Trophoblast cell (in vitro differentiated cells and primary cell): ENCODE measurements around the gene MOCOS. TPM values are rescaled to one million over a fixed set of nuclear protein-coding genes. Genes with fewer than 3 reads are reported as not detected.

ENCODE experiments used
- DNase-seq, 2 donors: peaks; one replicate each; pipeline ENCODE4 v3.0.0-alpha.2; 2016
- H2AFZ ChIP-seq: 2 replicates; pipeline ENCODE4 v1.6.1; 2013; ENCODE audit warnings: low read length, moderate library complexity, mild to moderate bottlenecking; ENCODE audit not compliant: insufficient read depth, poor library complexity
- H2AK5ac ChIP-seq: 2 replicates; pipeline ENCODE4 v1.6.1; 2013; ENCODE audit warnings: mild to moderate bottlenecking, low read length
- H2BK120ac ChIP-seq: 2 replicates; pipeline ENCODE4 v1.6.1; 2013; ENCODE audit warnings: low read length, mild to moderate bottlenecking, moderate library complexity; ENCODE audit not compliant: insufficient read depth, poor library complexity
- H2BK12ac ChIP-seq: 2 replicates; pipeline ENCODE4 v1.6.1; 2013; ENCODE audit warnings: mild to moderate bottlenecking, low read length, moderate library complexity
- H2BK5ac ChIP-seq: 2 replicates; pipeline ENCODE4 v1.6.1; 2013; ENCODE audit warnings: low read length, low read depth, moderate library complexity, mild to moderate bottlenecking; ENCODE audit not compliant: poor library complexity
- H3K14ac ChIP-seq: 2 replicates; pipeline ENCODE4 v1.6.1; 2013; ENCODE audit warnings: mild to moderate bottlenecking, low read length
- H3K18ac ChIP-seq: 2 replicates; pipeline ENCODE4 v1.6.1; 2013; ENCODE audit warnings: mild to moderate bottlenecking, low read length
- H3K23ac ChIP-seq: 2 replicates; pipeline ENCODE4 v1.6.1; 2013; ENCODE audit warnings: low read length
- H3K27ac ChIP-seq: 2 replicates; pipeline ENCODE4 v1.5.1; 2013; ENCODE audit warnings: low read depth, mild to moderate bottlenecking, inconsistent platforms, low read length, moderate library complexity
- H3K27me3 ChIP-seq: 2 replicates; pipeline ENCODE4 v1.6.1; 2013; ENCODE audit warnings: inconsistent platforms, mild to moderate bottlenecking, low read length, moderate library complexity; ENCODE audit not compliant: insufficient read depth
- H3K36me3 ChIP-seq, 2 experiments: 1 replicate in 1 of 2; 2 replicates in 1 of 2; pipeline ENCODE4 v1.6.1; 2013; ENCODE audit warnings: low read length in 2 of 2, mild to moderate bottlenecking in 2 of 2, moderate library complexity in 1 of 2; ENCODE audit not compliant: insufficient read depth in 2 of 2, control insufficient read depth in 1 of 2
- H3K4ac ChIP-seq: 2 replicates; pipeline ENCODE4 v1.6.1; 2013; ENCODE audit warnings: low read depth, mild to moderate bottlenecking, low read length, moderate library complexity
- H3K4me1 ChIP-seq, 2 experiments: 1 replicate in 1 of 2; 2 replicates in 1 of 2; pipeline ENCODE4 v1.6.1; 2013; ENCODE audit warnings: low read length in 2 of 2, mild to moderate bottlenecking in 2 of 2, moderate library complexity in 1 of 2; ENCODE audit not compliant: insufficient read depth in 2 of 2, control insufficient read depth in 1 of 2
- H3K4me2 ChIP-seq: 2 replicates; pipeline ENCODE4 v1.6.1; 2013; ENCODE audit warnings: inconsistent platforms, mild to moderate bottlenecking, low read length, moderate library complexity
- H3K4me3 ChIP-seq: 2 replicates; pipeline ENCODE4 v1.5.1; 2013; ENCODE audit warnings: mild to moderate bottlenecking, low read depth, low read length, inconsistent platforms
- H3K79me1 ChIP-seq: one replicate; pipeline ENCODE4 v1.6.1; 2013; ENCODE audit warnings: low read length
- H3K79me2 ChIP-seq: 2 replicates; pipeline ENCODE4 v1.6.1; 2013; ENCODE audit warnings: low read length, mild to moderate bottlenecking; ENCODE audit not compliant: control insufficient read depth, insufficient read depth, poor library complexity
- H3K9ac ChIP-seq: 2 replicates; pipeline ENCODE4 v1.6.1; 2013; ENCODE audit warnings: mild to moderate bottlenecking, low read length
- H3K9me3 ChIP-seq: 2 replicates; pipeline ENCODE4 v1.6.1; 2013; ENCODE audit warnings: low read depth, mild to moderate bottlenecking, control low read depth, inconsistent platforms, low read length; ENCODE audit not compliant: insufficient read depth
- H4K12ac ChIP-seq: 2 replicates; pipeline ENCODE4 v1.6.1; 2013; ENCODE audit warnings: low read depth, mild to moderate bottlenecking, low read length, moderate library complexity
- H4K8ac ChIP-seq: 2 replicates; pipeline ENCODE4 v1.6.1; 2013; ENCODE audit warnings: low read depth, mild to moderate bottlenecking, low read length, moderate library complexity
- H4K91ac ChIP-seq: one replicate; pipeline ENCODE4 v1.6.1; 2013; ENCODE audit warnings: low read depth, mild to moderate bottlenecking, low read length, moderate library complexity
- WGBS: extraction: QIAGEN DNeasy Blood & Tissue Kit; methylation state at CpG from one replicate; pipeline ENCODE4 v1.1.7; 2013; ENCODE audit warnings: missing lambda C conversion rate; ENCODE audit not compliant: insufficient read length, insufficient coverage; ENCODE audit errors: extremely low coverage; 5-methylcytosine and 5-hydroxymethylcytosine counted together
- polyA plus RNA-seq: library from polyadenylated mRNA; stranded (reverse); fragments of 200-250 nt; gene quantifications from 2 replicates; pipeline ENCODE4 v1.2.3, GENCODE V29; 2013

MOCOS gene, protein sequence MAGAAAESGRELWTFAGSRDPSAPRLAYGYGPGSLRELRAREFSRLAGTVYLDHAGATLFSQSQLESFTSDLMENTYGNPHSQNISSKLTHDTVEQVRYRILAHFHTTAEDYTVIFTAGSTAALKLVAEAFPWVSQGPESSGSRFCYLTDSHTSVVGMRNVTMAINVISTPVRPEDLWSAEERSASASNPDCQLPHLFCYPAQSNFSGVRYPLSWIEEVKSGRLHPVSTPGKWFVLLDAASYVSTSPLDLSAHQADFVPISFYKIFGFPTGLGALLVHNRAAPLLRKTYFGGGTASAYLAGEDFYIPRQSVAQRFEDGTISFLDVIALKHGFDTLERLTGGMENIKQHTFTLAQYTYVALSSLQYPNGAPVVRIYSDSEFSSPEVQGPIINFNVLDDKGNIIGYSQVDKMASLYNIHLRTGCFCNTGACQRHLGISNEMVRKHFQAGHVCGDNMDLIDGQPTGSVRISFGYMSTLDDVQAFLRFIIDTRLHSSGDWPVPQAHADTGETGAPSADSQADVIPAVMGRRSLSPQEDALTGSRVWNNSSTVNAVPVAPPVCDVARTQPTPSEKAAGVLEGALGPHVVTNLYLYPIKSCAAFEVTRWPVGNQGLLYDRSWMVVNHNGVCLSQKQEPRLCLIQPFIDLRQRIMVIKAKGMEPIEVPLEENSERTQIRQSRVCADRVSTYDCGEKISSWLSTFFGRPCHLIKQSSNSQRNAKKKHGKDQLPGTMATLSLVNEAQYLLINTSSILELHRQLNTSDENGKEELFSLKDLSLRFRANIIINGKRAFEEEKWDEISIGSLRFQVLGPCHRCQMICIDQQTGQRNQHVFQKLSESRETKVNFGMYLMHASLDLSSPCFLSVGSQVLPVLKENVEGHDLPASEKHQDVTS
- polyA plus RNA-seq = 0.70 and 0.89 TPM in 2 replicates

DNA sequence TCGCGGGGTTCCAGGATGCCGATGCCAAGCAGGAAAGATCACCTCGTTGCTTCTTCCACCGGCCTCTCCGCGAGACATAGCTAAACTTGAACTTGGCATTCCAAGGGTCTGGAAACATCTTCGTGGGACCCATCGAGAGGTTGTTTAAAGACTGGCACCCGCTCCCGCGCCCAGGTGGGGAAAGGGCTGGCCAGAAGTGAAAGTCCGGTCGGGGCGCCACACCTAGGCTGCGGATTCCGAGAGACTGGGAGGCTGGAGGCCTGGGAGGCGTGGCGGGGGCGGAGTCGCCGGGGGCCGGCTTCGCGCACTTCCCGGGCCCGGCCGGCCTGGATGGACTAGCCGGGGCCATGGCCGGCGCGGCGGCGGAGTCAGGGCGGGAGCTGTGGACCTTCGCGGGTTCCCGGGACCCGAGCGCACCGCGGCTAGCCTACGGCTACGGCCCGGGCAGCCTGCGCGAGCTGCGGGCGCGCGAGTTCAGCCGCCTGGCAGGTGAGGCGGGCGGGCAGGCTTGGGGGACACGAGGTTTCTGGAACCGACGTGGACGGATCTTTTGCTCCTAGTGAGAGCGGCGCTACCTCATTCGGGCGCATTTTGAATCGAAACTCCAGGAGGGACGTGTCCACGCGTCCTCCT, at the start of gene MOCOS:
Gene MOCOS (plus strand): TSS at position 305 of the 633 bp plus-strand sequence. CDS start 43 bp downstream, at position 348.
- no peak within 1 kb of the TSS for H3K9ac ChIP-seq
- peak within 1 kb of the TSS; percentile 75 for H3K4me3 ChIP-seq
- H3K79me2 ChIP-seq = no peaks in the 10 kb centered on the region
- H3K27ac ChIP-seq = no peak within 1 kb of the TSS
- no peak within 1 kb of the TSS for H2BK120ac ChIP-seq
- H4K91ac ChIP-seq = no peak within 1 kb of the TSS
- WGBS = no CpG with 5 or more reads among the region's 66 CpGs
- H3K4ac ChIP-seq = no peak within 1 kb of the TSS
- H3K23ac ChIP-seq = no peak within 1 kb of the TSS
- peak within 1 kb of the TSS; percentile 93 for H3K4me2 ChIP-seq
- peaks cover 5 to 11% of the 10 kb centered on the region in 2 experiments for H3K4me1 ChIP-seq
- H4K12ac ChIP-seq = no peak within 1 kb of the TSS
- peaks cover 24% of the 10 kb centered on the region for H3K27me3 ChIP-seq
- H2BK12ac ChIP-seq = no peak within 1 kb of the TSS
- H3K14ac ChIP-seq = no peak within 1 kb of the TSS
- DNase-seq = peak; percentile 83 to 85
- H2BK5ac ChIP-seq = no peak within 1 kb of the TSS
- H3K9me3 ChIP-seq = peaks cover 9% of the 10 kb centered on the region
- peak within 1 kb of the TSS; percentile 37 for H2AFZ ChIP-seq
- H4K8ac ChIP-seq = peak within 1 kb of the TSS; percentile 31
- H3K18ac ChIP-seq = no peak within 1 kb of the TSS
- no peak within 1 kb of the TSS for H2AK5ac ChIP-seq
- no peaks in the 10 kb centered on the region for H3K36me3 ChIP-seq
- peaks cover 3% of the 10 kb centered on the region for H3K79me1 ChIP-seq

DNA sequence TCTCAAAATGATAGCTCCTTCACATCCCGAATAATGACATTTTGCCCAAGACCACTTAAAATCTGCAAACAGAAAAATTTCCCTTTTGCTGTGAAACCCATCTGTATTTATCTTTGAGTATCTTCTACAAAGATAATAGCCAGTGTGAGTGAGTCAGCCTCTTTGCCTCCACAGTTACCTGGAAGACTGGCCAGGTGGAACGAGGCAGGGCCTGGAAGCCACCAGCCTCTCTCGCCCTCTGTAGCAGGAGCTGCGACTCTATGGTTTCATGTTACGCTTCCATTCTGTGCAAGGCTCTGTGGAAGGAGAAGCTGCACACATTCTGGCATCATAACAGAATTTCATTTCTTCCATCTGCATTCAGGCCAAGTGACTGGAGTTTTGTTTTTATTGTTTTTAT, 48.1 kb upstream of the MOCOS start:
- H3K4me2 ChIP-seq = no peak overlapping the region
- WGBS = no CpG with 5 or more reads among the region's 5 CpGs
- no peak overlapping the region for H2AK5ac ChIP-seq
- H3K23ac ChIP-seq = no peak overlapping the region
- no peak overlapping the region for H2BK120ac ChIP-seq
- H3K4me1 ChIP-seq = no peaks in the 10 kb centered on the region
- H4K12ac ChIP-seq = no peak overlapping the region
- H4K8ac ChIP-seq = no peak overlapping the region
- no peak overlapping the region for H3K14ac ChIP-seq
- H4K91ac ChIP-seq = no peak overlapping the region
- H3K27ac ChIP-seq = no peak overlapping the region
- H3K9me3 ChIP-seq = no peaks in the 10 kb centered on the region
- H3K79me2 ChIP-seq = no peaks in the 10 kb centered on the region
- H3K4me3 ChIP-seq = no peak overlapping the region
- no peak overlapping the region for H3K18ac ChIP-seq
- no peak overlapping the region for H2AFZ ChIP-seq
- no peak overlapping the region for H3K9ac ChIP-seq
- H2BK12ac ChIP-seq = no peak overlapping the region
- H3K79me1 ChIP-seq = no peaks in the 10 kb centered on the region
- no peak overlapping the region for H3K4ac ChIP-seq
- peak; percentile 58 to 67 for DNase-seq
- peaks cover 18 to 22% of the 10 kb centered on the region in 2 experiments for H3K36me3 ChIP-seq
- no peak overlapping the region for H2BK5ac ChIP-seq
- H3K27me3 ChIP-seq = no peaks in the 10 kb centered on the region

DNA sequence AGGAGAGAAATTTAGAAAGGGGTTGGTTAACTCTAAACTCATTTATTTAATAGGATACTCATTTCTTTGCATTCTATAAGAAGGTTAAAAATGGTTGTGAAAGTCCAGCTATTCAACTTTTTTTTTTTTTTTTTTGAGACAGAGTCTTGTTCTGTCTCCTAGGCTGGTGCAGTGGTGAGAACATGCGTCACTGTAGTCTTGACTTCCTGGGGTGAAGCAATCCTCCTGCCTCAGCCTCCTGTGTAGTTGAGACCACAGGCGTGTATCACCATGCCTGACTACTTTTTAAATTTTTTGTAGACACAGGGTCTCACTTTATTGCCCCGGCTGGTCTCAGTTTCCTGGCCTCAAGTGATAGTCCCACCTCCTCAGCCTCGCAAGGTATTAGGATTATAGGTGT, 45.7 kb upstream of the MOCOS start:
- Histone ChIP-seq H2BK5ac (no peak overlapping the region), H3K4ac (no peak overlapping the region), H3K36me3 (peaks cover 16 to 22% of the 10 kb centered on the region in 2 experiments), H3K18ac (no peak overlapping the region), H3K79me1 (no peaks in the 10 kb centered on the region), H3K9me3 (no peaks in the 10 kb centered on the region), H3K79me2 (no peaks in the 10 kb centered on the region), H4K8ac (no peak overlapping the region), H2BK120ac (no peak overlapping the region), H3K27me3 (no peaks in the 10 kb centered on the region), H3K9ac (no peak overlapping the region), H3K14ac (no peak overlapping the region), H3K4me1 (no peaks in the 10 kb centered on the region), H3K4me3 (no peak overlapping the region), H4K91ac (no peak overlapping the region), H4K12ac (no peak overlapping the region), H2AK5ac (no peak overlapping the region), H2BK12ac (no peak overlapping the region), H3K27ac (no peak overlapping the region), H3K4me2 (no peak overlapping the region), H2AFZ (no peak overlapping the region), H3K23ac (no peak overlapping the region)
- WGBS = no CpG with 5 or more reads among the region's 4 CpGs
- DNase-seq = peak; percentile 63 to 70

DNA sequence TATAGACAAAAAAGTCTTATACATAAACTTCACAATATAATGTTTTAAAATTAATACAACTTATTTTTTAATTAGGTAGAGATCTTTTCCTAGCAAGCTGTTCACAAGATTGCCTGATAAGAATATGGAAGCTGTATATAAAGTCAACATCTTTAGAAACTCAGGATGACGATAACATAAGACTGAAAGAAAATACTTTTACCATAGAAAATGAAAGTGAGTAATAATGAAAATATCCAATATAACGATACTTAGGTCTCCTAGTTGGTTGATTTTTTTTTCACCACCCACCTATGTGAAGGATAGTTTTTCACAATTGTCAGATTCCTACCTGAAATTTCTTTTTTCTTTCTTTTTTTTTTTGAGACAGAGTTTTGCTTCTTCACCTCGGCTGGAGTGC, 44.5 kb upstream of the MOCOS start:
- no peak overlapping the region for H3K9ac ChIP-seq
- H3K9me3 ChIP-seq = no peaks in the 10 kb centered on the region
- H2BK120ac ChIP-seq = no peak overlapping the region
- peak in 1 of 2 donors; percentile 18 for DNase-seq
- no peak overlapping the region for H3K18ac ChIP-seq
- no peak overlapping the region for H4K12ac ChIP-seq
- H2AFZ ChIP-seq = no peak overlapping the region
- H3K27me3 ChIP-seq = no peaks in the 10 kb centered on the region
- H3K79me2 ChIP-seq = no peaks in the 10 kb centered on the region
- H4K91ac ChIP-seq = no peak overlapping the region
- no peaks in the 10 kb centered on the region for H3K4me1 ChIP-seq
- no peak overlapping the region for H4K8ac ChIP-seq
- no peak overlapping the region for H2BK12ac ChIP-seq
- H3K4me2 ChIP-seq = no peak overlapping the region
- no peak overlapping the region for H3K23ac ChIP-seq
- H3K27ac ChIP-seq = no peak overlapping the region
- no peak overlapping the region for H3K14ac ChIP-seq
- H3K4me3 ChIP-seq = no peak overlapping the region
- H3K4ac ChIP-seq = no peak overlapping the region
- H3K79me1 ChIP-seq = no peaks in the 10 kb centered on the region
- peaks cover 24 to 25% of the 10 kb centered on the region in 2 experiments for H3K36me3 ChIP-seq
- no peak overlapping the region for H2BK5ac ChIP-seq
- no CpG with 5 or more reads among the region's 3 CpGs for WGBS
- H2AK5ac ChIP-seq = no peak overlapping the region
